ENCODE data around the gene TMEM221.

Gene TMEM221

GRCh38 chr19:17467471-17468301 is 19.2 kb upstream of the TMEM221 start:
- no peak overlapping the region for H3K4me3 ChIP-seq (ENCODE audit: low read depth, low read length)
- TF ChIP-seq EGR2 (tag by site-specific recombination; IDR thresholded peaks at IDR 0.05; ENCODE audit: low read depth) (0 out of 2 replicates have a peak, but pooled peaks have one; percentile 12), ZNF138 (tag by site-specific recombination; IDR thresholded peaks at IDR 0.05; ENCODE audit: borderline replicate concordance) (no peak), SP2 (tag by site-specific recombination; IDR thresholded peaks at IDR 0.05) (peak; percentile 24; the same call in 1 of the 2 replicates), ZNF558 (tag by site-specific recombination; IDR thresholded peaks at IDR 0.05) (no peak), WT1 (tag by site-specific recombination; IDR thresholded peaks at IDR 0.05) (peak; percentile 73; the same call in 1 of the 2 replicates), PRDM1 (tag by site-specific recombination; IDR thresholded peaks at IDR 0.05) (peak; percentile 83), ZNF366 (tag by site-specific recombination; conservative IDR thresholded peaks at IDR 0.05) (peak; percentile 96), ZNF596 (tag by site-specific recombination; IDR thresholded peaks at IDR 0.05) (no peak), ZNF600 (tag by site-specific recombination; IDR thresholded peaks at IDR 0.05) (0 out of 2 replicates have a peak, but pooled peaks have one; percentile 19), GLIS1 (tag by site-specific recombination; IDR thresholded peaks at IDR 0.05) (peak; percentile 7; the same call in 1 of the 2 replicates), ZNF214 (tag by site-specific recombination; IDR thresholded peaks at IDR 0.05; ENCODE audit: borderline replicate concordance) (no peak), ZNF398 (tag by site-specific recombination; IDR thresholded peaks at IDR 0.05) (peak; percentile 93)
- no peaks in the 10 kb centered on the region for H3K36me3 ChIP-seq (ENCODE audit: control insufficient read depth in 2 of 2, insufficient read depth in 1 of 2, low read length in 2 of 2)
- ChIA-PET CTCF (interaction anchor here (0.6 to 5.5 kb wide), 6 partner anchors 9 to 392 kb away, joined by 3 to 53 read pairs (median 14); partner anchors contain the start of genes RPL18A and TMEM221), POLR2A (interaction anchor here (0.6 kb wide), 1 partner anchor 28 kb away, joined by 3 read pairs; no protein-coding TSS in a partner anchor)
- H3K9me3 ChIP-seq (ENCODE audit: control insufficient read depth, insufficient read depth, low read depth, low read length): no peaks in the 10 kb centered on the region
- peaks cover 6% of the 10 kb centered on the region; the same call in 1 of the 2 replicates for H3K4me1 ChIP-seq (ENCODE audit: control insufficient read depth, insufficient read depth, low read length)
- no peak overlapping the region for H3K27ac ChIP-seq (ENCODE audit: extremely low read depth, low read depth, low read length)

GRCh38 chr19:17466487-17466850 is 18.0 kb upstream of the TMEM221 start:
- H3K27ac ChIP-seq (ENCODE audit: extremely low read depth, low read depth, low read length): no peak overlapping the region
- no peak overlapping the region for H3K4me3 ChIP-seq (ENCODE audit: low read depth, low read length)
- TF ChIP-seq ZBTB8A (tag by site-specific recombination; IDR thresholded peaks at IDR 0.05): 0 out of 2 replicates have a peak, but pooled peaks have one; percentile 2
- TF ChIP-seq ZNF596 (tag by site-specific recombination; IDR thresholded peaks at IDR 0.05): no peak

GRCh38 chr19:17460372-17461230 is 12.1 kb upstream of the TMEM221 start, which contains the start of gene NXNL1:
Gene NXNL1, minus strand, starts transcription at chr19:17460926. Its CDS starts 57 bp downstream, at chr19:17460869.
- Histone ChIP-seq H3K36me3 (ENCODE audit: control insufficient read depth in 2 of 2, insufficient read depth in 1 of 2, low read length in 2 of 2) (no peaks in the 10 kb centered on the region), H3K27ac (ENCODE audit: extremely low read depth, low read depth, low read length) (no peak within 1 kb of the TSS), H3K4me3 (ENCODE audit: low read depth, low read length) (no peak within 1 kb of the TSS), H3K4me1 (ENCODE audit: control insufficient read depth, insufficient read depth, low read length) (no peaks in the 10 kb centered on the region), H3K9me3 (ENCODE audit: control insufficient read depth, insufficient read depth, low read depth, low read length) (no peaks in the 10 kb centered on the region)
- ChIA-PET CTCF (interaction anchor here (0.6 to 2.3 kb wide), 4 partner anchors 19 to 536 kb away, joined by 3 to 8 read pairs (median 4); partner anchors contain the start of gene CCDC194), POLR2A (interaction anchor here (1.7 kb wide), 1 partner anchor 19 kb away, joined by 4 read pairs; no protein-coding TSS in a partner anchor)
- TF ChIP-seq ZNF169 (tag by site-specific recombination; IDR thresholded peaks at IDR 0.05) (no peak), TCF7L2 (IDR thresholded peaks at IDR 0.05; ENCODE audit: borderline replicate concordance, low read depth, low read length) (no peak), ZBTB49 (tag by site-specific recombination; IDR thresholded peaks at IDR 0.05; ENCODE audit: low read depth) (no peak), ZFP69B (tag by site-specific recombination; IDR thresholded peaks at IDR 0.05) (no peak), ZNF174 (tag by site-specific recombination; IDR thresholded peaks at IDR 0.05) (no peak), KLF7 (tag by site-specific recombination; IDR thresholded peaks at IDR 0.05; ENCODE audit: borderline replicate concordance) (no peak), ZNF114 (tag by site-specific recombination; IDR thresholded peaks at IDR 0.05) (no peak), ZNF362 (tag by site-specific recombination; IDR thresholded peaks at IDR 0.05) (no peak), GFI1B (tag by site-specific recombination; IDR thresholded peaks at IDR 0.05) (no peak), TRIM28 (IDR thresholded peaks at IDR 0.05; ENCODE audit: borderline replicate concordance, low read length) (no peak), ZNF302 (tag by site-specific recombination; IDR thresholded peaks at IDR 0.05; ENCODE audit: low read depth) (no peak)

More at GRCh38 chr19:17466487-17466850, 18.0 kb upstream of the TMEM221 start:
- H3K9me3 ChIP-seq (ENCODE audit: control insufficient read depth, insufficient read depth, low read depth, low read length): no peaks in the 10 kb centered on the region
- peaks cover 6% of the 10 kb centered on the region; the same call in 1 of the 2 replicates for H3K4me1 ChIP-seq (ENCODE audit: control insufficient read depth, insufficient read depth, low read length)
- ChIA-PET CTCF (interaction anchor here (0.6 to 5.5 kb wide), 16 partner anchors 9 to 119 kb away, joined by 3 to 53 read pairs (median 4); partner anchors contain the start of gene TMEM221), POLR2A (no interaction called here)
- H3K36me3 ChIP-seq (ENCODE audit: control insufficient read depth in 2 of 2, insufficient read depth in 1 of 2, low read length in 2 of 2): no peaks in the 10 kb centered on the region

Data from HEK293 (cell line).